Measurements from ENCODE around the gene SLC35F3. TPM values are rescaled to one million over a fixed set of nuclear protein-coding genes. Genes with fewer than 3 reads are reported as not detected.

The SLC35F3 gene
- total RNA-seq, 2 experiments from 2014 or later, result 0.86 to 1.8 TPM

GRCh38 chr1:234280500-234280899 lies 376.0 kb downstream of the SLC35F3 start:
- CTCF ChIA-PET, result no interaction called here
- no peaks in the 10 kb centered on the region for H3K36me3 Mint-ChIP-seq (ENCODE audit: low read depth)
- no peaks in the 10 kb centered on the region for H3K4me1 Mint-ChIP-seq
- intact Hi-C loops (cut with DNase I, micrococcal nuclease), result no loop called here
- POLR2A ChIA-PET, result no interaction called here
- no peak overlapping the region for H3K27ac Mint-ChIP-seq
- no peak overlapping the region for H3K4me3 Mint-ChIP-seq
- DNase-seq, result no peak
- H3K27me3 Mint-ChIP-seq, result peaks cover 5% of the 10 kb centered on the region
- no peaks in the 10 kb centered on the region for H3K9me3 Mint-ChIP-seq (ENCODE audit: low read depth)
- ATAC-seq, result no peak

GRCh38 chr1:234281826-234282489 lies 377.5 kb downstream of the SLC35F3 start:
- peaks cover 5% of the 10 kb centered on the region for H3K27me3 Mint-ChIP-seq
- intact Hi-C loops (cut with DNase I, micrococcal nuclease), result no loop called here
- DNase-seq (no peak), ATAC-seq (no peak)
- ChIA-PET CTCF (interaction anchor here (0.8 kb wide), 1 partner anchor 117 kb away, joined by 3 read pairs; no protein-coding TSS in a partner anchor), POLR2A (no interaction called here)
- no peaks in the 10 kb centered on the region for H3K4me1 Mint-ChIP-seq
- no peaks in the 10 kb centered on the region for H3K36me3 Mint-ChIP-seq (ENCODE audit: low read depth)
- H3K4me3 Mint-ChIP-seq, result no peak overlapping the region
- H3K27ac Mint-ChIP-seq, result no peak overlapping the region
- no peaks in the 10 kb centered on the region for H3K9me3 Mint-ChIP-seq (ENCODE audit: low read depth)

GRCh38 chr1:234286206-234286605 lies 381.7 kb downstream of the SLC35F3 start:
- POLR2A ChIA-PET, result no interaction called here
- ATAC-seq (no peak), DNase-seq (no peak)
- CTCF ChIA-PET, result interaction anchor here (0.6 to 1.9 kb wide), 2 partner anchors 23 to 1157 kb away, joined by 3 to 4 read pairs; no protein-coding TSS in a partner anchor
- Mint-ChIP-seq H3K27ac (no peak overlapping the region), H3K36me3 (ENCODE audit: low read depth) (no peaks in the 10 kb centered on the region), H3K4me3 (no peak overlapping the region), H3K4me1 (no peaks in the 10 kb centered on the region), H3K27me3 (peaks cover 5% of the 10 kb centered on the region), H3K9me3 (ENCODE audit: low read depth) (peaks cover 7% of the 10 kb centered on the region)
- intact Hi-C loops (cut with DNase I, micrococcal nuclease), result no loop called here

GRCh38 chr1:234288946-234289345 lies 384.5 kb downstream of the SLC35F3 start:
- ATAC-seq (no peak), DNase-seq (no peak)
- no peak overlapping the region for H3K4me3 Mint-ChIP-seq
- POLR2A ChIA-PET, result interaction anchor here (0.7 kb wide), 1 partner anchor 10 kb away, joined by 3 read pairs; no protein-coding TSS in a partner anchor
- peaks cover 5% of the 10 kb centered on the region for H3K27me3 Mint-ChIP-seq
- peaks cover 7% of the 10 kb centered on the region for H3K9me3 Mint-ChIP-seq (ENCODE audit: low read depth)
- no peaks in the 10 kb centered on the region for H3K36me3 Mint-ChIP-seq (ENCODE audit: low read depth)
- H3K27ac Mint-ChIP-seq, result no peak overlapping the region
- H3K4me1 Mint-ChIP-seq, result no peaks in the 10 kb centered on the region
- CTCF ChIA-PET, result interaction anchor here (0.5 to 1.0 kb wide), 3 partner anchors 17 to 170 kb away, joined by 3 to 4 read pairs (median 3); no protein-coding TSS in a partner anchor
- intact Hi-C loops (cut with DNase I, micrococcal nuclease), result no loop called here

GRCh38 chr1:234289538-234290305 lies 385.2 kb downstream of the SLC35F3 start:
- no peak overlapping the region for H3K27ac Mint-ChIP-seq
- no peak overlapping the region for H3K4me3 Mint-ChIP-seq
- H3K36me3 Mint-ChIP-seq (ENCODE audit: low read depth), result no peaks in the 10 kb centered on the region
- CTCF ChIA-PET, result interaction anchor here (0.5 to 1.1 kb wide), 2 partner anchors 20 to 171 kb away, joined by 3 to 9 read pairs; no protein-coding TSS in a partner anchor
- no peak for DNase-seq
- intact Hi-C loops (cut with DNase I, micrococcal nuclease), result no loop called here
- POLR2A ChIA-PET, result interaction anchor here (0.7 kb wide), 1 partner anchor 11 kb away, joined by 3 read pairs; no protein-coding TSS in a partner anchor
- peaks cover 7% of the 10 kb centered on the region for H3K9me3 Mint-ChIP-seq (ENCODE audit: low read depth)
- H3K4me1 Mint-ChIP-seq, result no peaks in the 10 kb centered on the region
- no peak for ATAC-seq
- peaks cover 2% of the 10 kb centered on the region for H3K27me3 Mint-ChIP-seq

- CTCF ChIA-PET, result interaction anchor here (0.6 kb wide), 1 partner anchor 147 kb away, joined by 3 read pairs; no protein-coding TSS in a partner anchor
- intact Hi-C loops (cut with DNase I, micrococcal nuclease), result no loop called here
- Mint-ChIP-seq H3K9me3 (ENCODE audit: low read depth) (peaks cover 7% of the 10 kb centered on the region), H3K27ac (no peak overlapping the region), H3K27me3 (peaks cover 2% of the 10 kb centered on the region), H3K4me3 (no peak overlapping the region), H3K4me1 (no peaks in the 10 kb centered on the region), H3K36me3 (ENCODE audit: low read depth) (no peaks in the 10 kb centered on the region)
- ATAC-seq (no peak), DNase-seq (no peak)
- POLR2A ChIA-PET, result no interaction called here
These were observed 387.5 kb downstream of the SLC35F3 start for GRCh38 chr1:234292011-234292410.

- ATAC-seq (no peak), DNase-seq (no peak)
- Mint-ChIP-seq H3K27ac (no peak overlapping the region), H3K4me3 (no peak overlapping the region), H3K9me3 (ENCODE audit: low read depth) (peaks cover 7% of the 10 kb centered on the region), H3K4me1 (no peaks in the 10 kb centered on the region), H3K27me3 (peaks cover 2% of the 10 kb centered on the region), H3K36me3 (ENCODE audit: low read depth) (no peaks in the 10 kb centered on the region)
- ChIA-PET CTCF (interaction anchor here (0.6 to 1.1 kb wide), 3 partner anchors 17 to 148 kb away, joined by 3 read pairs; no protein-coding TSS in a partner anchor), POLR2A (no interaction called here)
- intact Hi-C loops (cut with DNase I, micrococcal nuclease), result no loop called here
These were observed 388.1 kb downstream of the SLC35F3 start for GRCh38 chr1:234292548-234292947.

- DNase-seq, result no peak
- Mint-ChIP-seq H3K27ac (no peak overlapping the region), H3K4me1 (no peaks in the 10 kb centered on the region), H3K36me3 (ENCODE audit: low read depth) (no peaks in the 10 kb centered on the region), H3K4me3 (no peak overlapping the region), H3K9me3 (ENCODE audit: low read depth) (peaks cover 7% of the 10 kb centered on the region), H3K27me3 (peaks cover 2% of the 10 kb centered on the region)
- ATAC-seq, result no peak
- CTCF ChIA-PET, result interaction anchor here (0.6 to 2.3 kb wide), 2 partner anchors 16 to 188 kb away, joined by 3 to 13 read pairs; no protein-coding TSS in a partner anchor
- POLR2A ChIA-PET, result no interaction called here
- intact Hi-C loops (cut with DNase I, micrococcal nuclease), result no loop called here
These were observed 389.8 kb downstream of the SLC35F3 start for GRCh38 chr1:234294109-234294817.

- peaks cover under 1% of the 10 kb centered on the region for H3K27me3 Mint-ChIP-seq
- no peaks in the 10 kb centered on the region for H3K4me1 Mint-ChIP-seq
- intact Hi-C loops (cut with DNase I, micrococcal nuclease), result no loop called here
- no peak overlapping the region for H3K27ac Mint-ChIP-seq
- H3K36me3 Mint-ChIP-seq (ENCODE audit: low read depth), result no peaks in the 10 kb centered on the region
- DNase-seq, result no peak
- H3K4me3 Mint-ChIP-seq, result no peak overlapping the region
- H3K9me3 Mint-ChIP-seq (ENCODE audit: low read depth), result peaks cover 2% of the 10 kb centered on the region
- POLR2A ChIA-PET, result no interaction called here
- ATAC-seq, result no peak
- CTCF ChIA-PET, result interaction anchor here (0.8 to 2.3 kb wide), 2 partner anchors 15 to 264 kb away, joined by 3 to 13 read pairs; no protein-coding TSS in a partner anchor
These were observed 390.6 kb downstream of the SLC35F3 start for GRCh38 chr1:234295068-234295467.

- Mint-ChIP-seq H3K27ac (no peak overlapping the region), H3K9me3 (ENCODE audit: low read depth) (peaks cover 2% of the 10 kb centered on the region), H3K4me3 (no peak overlapping the region), H3K4me1 (no peaks in the 10 kb centered on the region), H3K27me3 (no peaks in the 10 kb centered on the region), H3K36me3 (ENCODE audit: low read depth) (no peaks in the 10 kb centered on the region)
- DNase-seq, result no peak
- no peak for ATAC-seq
- ChIA-PET POLR2A (no interaction called here), CTCF (interaction anchor here (0.5 to 2.3 kb wide), 3 partner anchors 14 to 264 kb away, joined by 3 to 13 read pairs (median 3); no protein-coding TSS in a partner anchor)
- intact Hi-C loops (cut with DNase I, micrococcal nuclease), result no loop called here
These were observed 391.1 kb downstream of the SLC35F3 start for GRCh38 chr1:234295626-234296025.

- no peaks in the 10 kb centered on the region for H3K9me3 Mint-ChIP-seq (ENCODE audit: low read depth)
- H3K4me1 Mint-ChIP-seq, result no peaks in the 10 kb centered on the region
- no peak overlapping the region for H3K27ac Mint-ChIP-seq
- intact Hi-C loops (cut with DNase I, micrococcal nuclease), result no loop called here
- H3K36me3 Mint-ChIP-seq (ENCODE audit: low read depth), result no peaks in the 10 kb centered on the region
- no peaks in the 10 kb centered on the region for H3K27me3 Mint-ChIP-seq
- ChIA-PET POLR2A (no interaction called here), CTCF (interaction anchor here (2.3 kb wide), 1 partner anchor 13 kb away, joined by 13 read pairs; no protein-coding TSS in a partner anchor)
- DNase-seq, result no peak
- H3K4me3 Mint-ChIP-seq, result no peak overlapping the region
- ATAC-seq, result no peak
These were observed 392.0 kb downstream of the SLC35F3 start for GRCh38 chr1:234296496-234296895.
